HG03095 (cell line): ENCODE data around the gene TTLL12.

Experiments used
- ATAC-seq: cut with Tn5 transposase; IDR thresholded peaks from one replicate; pipeline ENCODE4 v1.9.1; 2021; ENCODE audit warnings: moderate library complexity; ENCODE audit not compliant: unreplicated experiment

The TTLL12 gene

DNA sequence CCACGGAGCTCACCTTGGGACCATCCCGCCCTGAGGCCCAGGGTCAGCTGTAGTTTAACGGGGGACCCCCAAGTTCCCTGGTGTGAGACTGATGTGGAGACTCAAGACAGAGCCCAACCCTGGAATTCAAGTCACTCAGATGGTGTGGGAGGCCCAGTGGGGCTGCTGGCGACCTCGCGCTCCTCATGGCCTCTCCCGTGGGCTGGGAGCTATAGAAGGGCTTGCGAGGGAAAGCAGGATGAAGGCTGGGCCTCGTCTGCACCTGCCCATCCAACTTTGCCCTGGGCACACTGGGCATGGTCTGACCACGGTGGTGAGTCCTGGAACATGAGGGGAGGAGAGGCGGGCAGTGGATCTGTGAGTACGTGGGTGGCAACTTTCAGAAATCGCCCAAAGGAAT lies 13.6 kb upstream of the TTLL12 start:
- ATAC-seq = no peak

- ATAC-seq = no peak
Observed at GRCh38 chr22:43200031-43200430, 13.1 kb upstream of the TTLL12 start.

DNA sequence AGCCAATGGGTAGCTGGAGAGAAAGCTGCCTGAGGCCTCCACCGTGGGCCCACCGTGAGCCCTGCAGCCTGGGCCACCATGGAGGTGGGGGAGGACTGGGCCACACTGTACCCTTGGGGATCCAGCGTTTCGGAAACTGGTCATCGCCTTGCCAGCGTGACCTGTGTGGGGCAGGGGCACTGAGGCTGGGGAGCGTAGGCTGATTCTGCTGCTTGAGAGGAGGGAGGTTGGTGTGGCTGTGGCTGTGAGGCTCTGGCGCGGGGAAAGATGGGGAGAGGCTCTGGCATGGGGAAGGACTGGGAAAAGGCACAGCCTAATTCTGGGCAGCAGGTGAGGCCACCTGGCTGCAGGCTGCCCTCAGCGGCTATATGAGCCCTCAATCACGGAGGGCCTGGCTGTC lies 12.6 kb upstream of the TTLL12 start:
- no peak for ATAC-seq

GRCh38 chr22:43198936-43199335 lies 12.0 kb upstream of the TTLL12 start:
- ATAC-seq = no peak

- no peak for ATAC-seq
Observed at GRCh38 chr22:43198126-43198525, 11.2 kb upstream of the TTLL12 start.

- no peak for ATAC-seq
Observed at GRCh38 chr22:43197271-43197941, 10.5 kb upstream of the TTLL12 start.

DNA sequence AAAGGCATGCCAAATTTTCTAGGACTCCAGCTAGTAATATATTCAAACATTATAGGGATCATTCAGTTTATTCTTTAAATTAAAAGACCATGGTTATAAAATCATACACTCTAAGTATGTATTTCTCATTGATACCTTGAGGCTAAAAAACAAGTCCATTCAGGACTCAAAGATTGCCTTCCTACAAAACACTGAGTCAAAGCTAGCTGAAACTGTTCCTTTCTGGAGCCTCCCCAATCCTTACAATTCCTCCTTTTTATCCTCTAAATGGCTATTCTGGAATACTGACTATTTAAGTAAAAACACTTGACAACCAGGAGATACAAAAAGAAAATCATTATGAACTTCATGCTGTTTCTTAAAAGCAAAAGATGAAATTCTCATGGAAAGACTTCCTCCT lies 4.9 kb upstream of the TTLL12 start:
- ATAC-seq = no peak

- no peak for ATAC-seq
Observed at GRCh38 chr22:43188829-43189545, 2.1 kb upstream of the TTLL12 start.

DNA sequence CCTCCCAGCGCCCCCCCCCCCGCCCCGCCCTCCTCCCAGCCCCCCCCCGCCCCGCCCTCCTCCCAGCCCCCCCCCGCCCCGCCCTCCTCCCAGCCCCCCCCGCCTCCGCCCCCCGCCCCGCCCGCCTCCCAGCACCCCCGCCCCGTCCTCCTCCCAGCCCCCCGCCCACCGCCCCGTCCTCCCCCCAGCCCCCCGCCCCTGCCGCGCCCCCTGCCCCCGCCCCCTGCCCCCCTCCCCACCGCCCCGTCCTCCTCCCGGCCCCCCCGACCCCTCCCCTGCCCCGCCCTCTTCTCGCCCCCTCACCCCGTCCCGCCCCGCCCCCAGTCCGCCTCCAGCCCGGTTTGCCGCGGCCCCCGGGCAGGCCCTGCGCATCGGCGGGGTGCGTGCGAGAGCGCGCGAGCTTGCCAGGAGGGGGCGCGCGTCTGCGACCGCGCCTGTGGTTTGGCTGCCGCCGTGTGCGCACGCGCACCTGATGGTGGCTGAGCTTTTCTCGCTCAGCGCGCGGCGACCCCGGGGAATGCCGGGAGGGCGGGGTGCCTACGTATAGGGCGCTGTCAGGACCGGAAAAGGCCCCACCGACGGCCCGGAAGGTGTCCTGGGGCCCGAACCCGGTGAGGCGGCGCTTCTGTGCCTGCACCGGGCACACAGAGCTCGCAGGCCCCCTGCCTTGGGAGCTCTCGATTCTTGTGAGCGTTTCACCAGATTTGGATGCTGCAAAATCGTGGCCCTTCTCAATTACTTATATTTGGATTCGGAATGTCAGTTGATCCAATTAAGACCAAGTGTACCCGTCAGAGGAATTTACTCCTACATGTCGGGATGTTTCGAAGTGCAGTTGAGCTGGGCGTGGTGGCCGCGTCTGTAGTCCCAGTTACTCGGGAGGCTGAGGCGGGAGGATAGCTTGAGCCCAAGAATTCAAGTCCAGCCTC lies 501 bp upstream of the TTLL12 start:
- peak; percentile 65 for ATAC-seq

DNA sequence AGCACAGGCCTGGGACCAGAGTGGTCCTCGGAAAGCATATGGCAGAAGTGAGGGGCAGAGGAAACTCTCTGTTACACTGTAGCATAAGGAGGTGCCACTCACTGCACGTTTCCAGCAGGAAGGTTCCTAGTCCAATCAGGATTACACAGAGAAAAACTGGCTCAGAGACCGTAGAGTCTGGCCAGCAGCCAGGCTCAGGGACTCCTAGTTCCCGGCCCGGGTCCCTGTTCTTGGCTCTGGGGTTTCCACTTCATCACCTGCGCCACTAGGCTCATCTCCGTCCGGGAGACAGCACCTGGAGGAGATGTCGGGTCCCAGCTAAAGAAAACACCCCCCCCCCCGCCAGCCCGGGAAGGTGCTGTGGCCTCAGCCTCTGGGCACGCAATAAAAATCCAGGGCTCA lies 1.1 kb downstream of the TTLL12 start:
- ATAC-seq = no peak

GRCh38 chr22:43183496-43184277 lies 3.2 kb downstream of the TTLL12 start:
- ATAC-seq = no peak

DNA sequence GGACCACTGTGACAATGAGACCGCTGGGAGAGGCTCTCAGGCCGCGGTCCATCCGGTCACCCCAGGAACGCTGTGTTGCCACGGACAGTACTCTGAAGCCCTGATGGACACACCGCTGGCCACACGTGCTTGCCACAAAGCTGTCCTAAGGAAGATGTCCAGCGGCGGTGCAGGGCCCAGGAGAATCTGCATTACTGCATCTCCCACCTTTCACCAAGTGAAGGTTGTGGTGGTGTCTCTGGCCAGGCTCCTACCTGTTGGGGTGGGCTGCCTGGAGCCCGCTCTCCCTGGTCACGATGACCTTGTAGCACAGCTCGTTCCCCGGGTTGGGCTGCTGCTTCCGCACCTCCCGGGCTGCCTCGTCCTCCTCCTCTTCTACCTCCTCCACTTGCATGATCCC lies 4.2 kb downstream of the TTLL12 start:
- ATAC-seq = no peak

DNA sequence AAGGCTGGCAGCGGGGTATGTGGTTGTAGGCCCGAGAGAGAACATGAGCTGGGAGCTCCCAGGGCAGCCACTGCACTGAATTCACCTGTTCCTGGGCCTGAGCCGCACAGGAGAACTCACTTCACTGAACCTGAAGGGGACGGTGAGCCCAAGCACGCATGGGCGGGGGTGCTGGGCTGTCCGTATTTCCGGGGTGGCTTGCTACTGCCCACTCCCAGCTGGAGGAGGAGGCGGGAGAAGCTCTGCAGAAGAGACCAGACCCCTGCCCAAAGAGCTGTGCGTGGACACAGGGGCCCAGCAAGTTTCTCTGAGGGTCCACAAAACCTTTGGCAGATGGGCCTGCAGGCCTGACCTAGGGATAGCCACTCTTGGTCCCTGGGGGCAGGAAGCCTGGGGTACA lies 4.8 kb downstream of the TTLL12 start:
- ATAC-seq = no peak

GRCh38 chr22:43181321-43182076 lies 5.4 kb downstream of the TTLL12 start:
- ATAC-seq = no peak

DNA sequence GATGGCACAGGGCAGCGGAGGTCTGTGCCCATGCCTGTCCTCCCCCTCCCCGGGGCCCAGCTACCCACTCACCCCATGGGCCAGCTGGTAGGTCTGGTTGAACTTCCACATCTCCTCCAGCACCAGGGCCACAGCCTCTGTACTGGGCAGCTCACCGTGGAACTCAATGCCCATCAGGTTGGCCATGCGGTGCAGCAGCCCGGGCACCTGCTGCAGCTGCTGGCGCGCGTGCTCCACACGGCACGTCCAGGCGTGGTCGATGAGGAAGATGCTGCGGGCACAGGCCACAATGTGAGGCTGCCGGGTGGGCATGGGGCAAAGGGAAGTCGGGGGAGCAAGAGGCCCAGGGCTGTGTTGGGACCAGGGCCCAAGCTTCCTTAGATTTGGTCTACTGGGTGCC lies 6.3 kb downstream of the TTLL12 start:
- no peak for ATAC-seq

DNA sequence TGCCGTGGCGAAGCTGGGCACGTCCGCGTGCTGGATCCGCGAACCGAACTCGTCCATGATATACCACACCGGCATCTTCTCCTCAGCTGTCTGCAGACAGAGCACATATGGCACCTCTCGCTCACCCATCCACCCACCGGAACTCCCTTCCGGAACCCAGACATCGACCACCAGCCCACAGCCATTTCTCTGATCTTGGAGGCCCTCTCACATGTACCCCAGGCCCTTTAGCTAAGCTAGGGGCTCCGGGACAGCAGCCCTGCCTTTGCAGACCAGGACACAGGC lies 7.1 kb downstream of the TTLL12 start:
- no peak for ATAC-seq

DNA sequence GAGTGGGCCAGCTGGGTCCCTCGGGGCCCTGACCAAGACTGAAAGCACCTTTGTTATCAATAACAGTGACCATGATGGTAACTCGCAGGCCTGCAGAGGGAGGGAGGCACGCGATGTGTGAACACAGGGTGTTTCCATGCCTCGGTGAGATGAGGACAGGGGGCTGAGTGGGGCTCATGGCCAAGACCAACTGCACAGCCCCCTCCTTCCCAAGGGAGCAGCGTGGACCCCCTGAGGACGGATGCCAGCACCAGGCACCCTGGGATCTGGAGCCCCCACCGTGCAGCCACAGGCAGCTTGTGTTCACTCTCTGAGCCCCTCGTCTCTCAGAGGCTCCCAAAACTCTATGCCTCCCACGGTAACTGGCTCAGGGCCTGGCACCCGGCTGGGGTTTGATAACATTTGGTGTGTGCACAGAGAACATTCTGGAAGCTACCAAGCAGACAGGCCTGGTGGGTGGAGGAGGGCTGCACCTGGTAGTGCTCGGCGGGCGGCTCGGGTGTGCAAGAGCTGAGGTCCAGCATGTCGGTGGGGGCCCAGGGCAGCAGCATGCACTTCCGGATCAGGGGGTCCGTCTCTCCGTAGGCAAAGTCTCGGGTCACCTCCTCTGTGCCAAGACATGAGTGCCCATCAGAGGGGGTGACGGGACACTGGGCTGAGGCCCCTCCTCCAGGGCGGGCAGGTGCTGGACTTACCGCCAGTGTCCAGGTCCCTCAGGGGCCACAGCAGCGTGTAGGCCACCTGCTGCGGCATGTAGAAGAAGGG lies 7.6 kb downstream of the TTLL12 start:
- no peak for ATAC-seq

GRCh38 chr22:43177479-43177878 lies 9.5 kb downstream of the TTLL12 start:
- ATAC-seq = no peak

DNA sequence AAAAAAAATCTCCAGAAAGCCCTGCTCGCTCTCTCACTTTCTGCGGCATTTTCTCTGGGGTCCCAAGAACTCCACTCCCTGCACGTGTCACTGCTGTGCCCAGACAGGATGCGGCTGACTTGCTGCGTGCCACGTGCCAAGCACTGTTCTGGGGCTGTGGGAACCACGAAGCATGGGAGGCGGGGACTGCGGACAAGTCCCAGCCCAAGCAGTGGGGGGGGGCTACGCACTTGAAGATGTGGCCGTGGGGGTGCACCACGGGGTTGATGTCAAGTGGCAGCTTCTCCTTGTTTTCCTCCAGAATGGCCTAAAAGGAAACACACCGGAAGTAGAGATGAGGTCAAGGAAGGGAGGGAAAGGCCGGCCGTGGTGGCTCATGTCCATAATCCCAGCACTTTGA lies 10.8 kb downstream of the TTLL12 start:
- no peak for ATAC-seq
